ENCODE data around the gene FGD1.

DNA sequence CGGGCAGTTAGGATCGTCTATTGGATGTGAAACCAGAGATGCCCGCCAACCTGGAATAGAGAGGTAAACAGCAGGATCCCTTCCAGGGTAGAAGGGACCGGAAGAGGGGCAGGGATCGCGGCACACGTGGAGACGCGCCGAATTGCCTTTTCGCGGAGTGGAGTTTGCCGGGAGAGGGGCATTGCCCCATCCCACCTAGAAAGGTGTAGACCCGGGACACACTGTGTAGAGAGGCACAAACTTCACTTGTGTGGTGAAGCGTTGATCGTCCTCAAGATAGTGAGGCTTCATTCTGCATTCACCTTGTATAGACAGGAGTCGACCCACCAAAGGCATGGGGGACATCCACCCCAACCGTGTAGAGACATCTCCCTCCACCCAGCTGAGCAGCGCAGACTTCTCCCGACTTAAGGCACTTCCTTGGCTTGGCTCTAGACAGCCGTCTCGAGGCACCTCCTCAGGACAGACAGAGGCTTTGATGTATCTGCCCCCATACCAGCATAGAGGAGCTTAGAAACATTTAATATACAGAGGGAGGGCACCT, 34.4 kb upstream of the FGD1 start:
- TF ChIP-seq CTCF (IDR thresholded peaks at IDR 0.05; ENCODE audit: insufficient read depth, low read length, poor library complexity, severe bottlenecking) (no peak), EZH2phosphoT487 (conservative IDR thresholded peaks at IDR 0.05; ENCODE audit: low read length) (no peak)
